Measurements from ENCODE around the gene ALG9.

GRCh38 chr11:111846636-111847035 is 24.7 kb downstream of the ALG9 start:
- no peak for TF ChIP-seq CTCF (conservative IDR thresholded peaks at IDR 0.05; ENCODE audit: low read length)
- TF ChIP-seq EZH2phosphoT487 (IDR thresholded peaks at IDR 0.05; ENCODE audit: borderline replicate concordance), result no peak
